Spleen (tissue), 7 donors: Measurements from ENCODE around the gene IQSEC3.

Experiments used
- POLR2A ChIP-seq, 3 donors: fragments of 450-650 bp; IDR thresholded peaks; one replicate each; pipeline ENCODE4 v1.5.1; 2017; ENCODE audit warnings: antibody characterized with exemption in 3 of 3, mild to moderate bottlenecking in 1 of 3
- POLR2AphosphoS5 ChIP-seq, 3 donors: sonication (generic); formaldehyde crosslinking; IDR thresholded peaks; one replicate each; pipeline ENCODE4 v1.5.1; 2017; ENCODE audit warnings: antibody characterized with exemption in 3 of 3
- TF ChIP-seq, protein P1 (sequence below), 11 experiments: fragments of 200-600 bp in 7 of 11; fragments of 450-650 bp in 4 of 11; sonication (generic) in 4 of 11; IDR thresholded peaks in 8 of 11; conservative IDR thresholded peaks in 3 of 11; 1 replicate in 7 of 11; 2 replicates in 4 of 11; pipeline versions ENCODE4 v1.4.0 to v1.8.0; 2016 to 2021; ENCODE audit warnings: antibody characterized with exemption in 11 of 11, inconsistent platforms in 4 of 11, mild to moderate bottlenecking in 1 of 11
- donor health status: DM: no; HTN: no; CAD: no; lungs with moderate emphysema.
- donor health status: DM: no; HTN: no; CAD: no.
- donor health status: DM: no; HTN: no; CAD: no.

DNA sequence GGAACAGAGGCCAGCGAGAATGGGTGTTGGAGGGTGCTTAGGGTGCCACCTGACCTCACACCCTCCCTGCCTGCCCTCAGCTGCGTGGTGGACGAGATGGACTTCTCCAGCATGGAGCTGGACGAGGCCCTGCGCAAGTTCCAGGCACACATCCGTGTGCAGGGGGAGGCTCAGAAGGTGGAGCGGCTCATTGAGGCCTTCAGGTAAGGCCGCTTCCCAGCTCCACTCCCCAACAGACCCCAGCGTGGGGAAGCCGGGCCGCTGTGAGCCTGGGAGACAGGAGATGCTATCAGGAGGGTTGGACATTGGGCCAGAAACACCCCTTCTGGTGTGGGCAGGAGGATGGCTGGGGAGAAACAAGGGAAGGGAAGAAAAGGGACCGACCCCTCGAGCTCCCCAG is 90.4 kb downstream of the IQSEC3 start:
- TF ChIP-seq, protein P1, sequence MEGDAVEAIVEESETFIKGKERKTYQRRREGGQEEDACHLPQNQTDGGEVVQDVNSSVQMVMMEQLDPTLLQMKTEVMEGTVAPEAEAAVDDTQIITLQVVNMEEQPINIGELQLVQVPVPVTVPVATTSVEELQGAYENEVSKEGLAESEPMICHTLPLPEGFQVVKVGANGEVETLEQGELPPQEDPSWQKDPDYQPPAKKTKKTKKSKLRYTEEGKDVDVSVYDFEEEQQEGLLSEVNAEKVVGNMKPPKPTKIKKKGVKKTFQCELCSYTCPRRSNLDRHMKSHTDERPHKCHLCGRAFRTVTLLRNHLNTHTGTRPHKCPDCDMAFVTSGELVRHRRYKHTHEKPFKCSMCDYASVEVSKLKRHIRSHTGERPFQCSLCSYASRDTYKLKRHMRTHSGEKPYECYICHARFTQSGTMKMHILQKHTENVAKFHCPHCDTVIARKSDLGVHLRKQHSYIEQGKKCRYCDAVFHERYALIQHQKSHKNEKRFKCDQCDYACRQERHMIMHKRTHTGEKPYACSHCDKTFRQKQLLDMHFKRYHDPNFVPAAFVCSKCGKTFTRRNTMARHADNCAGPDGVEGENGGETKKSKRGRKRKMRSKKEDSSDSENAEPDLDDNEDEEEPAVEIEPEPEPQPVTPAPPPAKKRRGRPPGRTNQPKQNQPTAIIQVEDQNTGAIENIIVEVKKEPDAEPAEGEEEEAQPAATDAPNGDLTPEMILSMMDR (IDR thresholded peaks at IDR 0.05 in 8 of 11, conservative IDR thresholded peaks at IDR 0.05 in 3 of 11): no peak
- TF ChIP-seq POLR2A (IDR thresholded peaks at IDR 0.05) (no peak), POLR2AphosphoS5 (IDR thresholded peaks at IDR 0.05) (no peak)
